Activated CD8-positive, alpha-beta memory T cell treated with anti-CD3 and anti-CD28 coated beads, Interleukin-2, amount 50 U/mL, for 24 hours (primary cell): Measurements from ENCODE around the gene SCGB3A1.

ENCODE experiments used
- DNase-seq: peaks from one replicate; pipeline ENCODE4 v3.0.0-alpha.2; 2020; ENCODE audit errors: extremely low read depth

Gene SCGB3A1

GRCh38 chr5:180625125-180625790, 34.0 kb upstream of the SCGB3A1 start:
- no peak for DNase-seq

DNA sequence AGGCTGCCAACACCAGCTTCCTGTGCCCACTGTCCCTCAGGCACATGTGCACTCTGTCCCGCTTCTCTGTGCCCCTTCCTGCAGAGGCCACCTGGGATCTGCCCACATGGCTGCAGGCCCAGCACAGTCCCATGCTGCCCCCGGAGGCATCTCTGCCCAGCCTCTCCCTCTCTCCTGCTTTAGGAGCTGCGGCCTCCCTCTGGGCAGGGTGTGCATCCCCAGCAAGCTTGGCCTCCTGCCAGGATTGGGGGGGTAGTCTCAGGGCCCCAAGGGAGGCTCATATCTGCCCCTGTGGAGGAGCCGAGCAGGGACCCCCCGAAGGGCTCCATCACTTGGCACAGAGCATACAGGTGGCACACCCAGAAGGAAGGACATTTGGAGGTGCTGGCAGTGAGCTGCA, 33.3 kb upstream of the SCGB3A1 start:
- no peak for DNase-seq

DNA sequence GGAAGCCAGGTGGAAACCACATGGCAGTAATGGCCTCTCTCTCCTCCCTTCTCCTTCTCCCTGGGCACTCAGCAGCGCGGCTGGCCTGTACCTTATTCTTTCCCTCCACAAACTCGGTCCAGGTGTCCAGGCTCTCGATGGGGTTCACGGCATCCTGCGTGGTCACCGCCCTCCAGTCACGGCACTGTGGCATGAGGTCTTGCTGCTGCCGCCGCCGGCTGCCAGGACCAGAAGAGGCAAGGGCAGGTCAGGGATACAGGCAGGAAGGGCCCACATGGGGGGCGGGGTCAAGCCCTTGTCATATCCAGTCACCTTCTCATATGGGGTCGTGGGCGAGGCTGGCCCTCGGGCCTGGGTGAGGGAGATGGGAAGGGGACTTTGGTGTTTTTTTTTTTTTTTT, 32.5 kb upstream of the SCGB3A1 start:
- DNase-seq = no peak

DNA sequence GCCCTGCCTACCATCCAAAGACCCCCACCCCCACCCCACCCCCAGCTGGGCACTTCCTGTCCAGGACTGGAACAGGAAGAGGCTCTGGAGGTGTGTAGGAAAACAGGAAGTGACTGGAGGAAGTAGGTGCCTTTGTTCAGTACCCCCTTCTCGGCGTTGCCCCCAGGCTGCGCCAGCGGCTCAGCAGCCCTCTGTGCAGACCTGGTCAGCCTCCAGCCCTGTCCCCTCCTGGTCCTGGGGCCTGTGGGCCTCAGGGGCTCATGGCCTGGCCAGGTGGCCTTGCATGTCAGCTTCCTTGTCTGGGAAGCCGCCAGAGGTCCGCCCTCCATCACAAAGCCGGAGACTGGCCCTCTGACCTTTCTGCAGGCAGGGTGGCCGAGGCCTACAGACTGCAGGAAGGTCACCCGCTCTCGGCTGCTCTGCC, 32.1 kb upstream of the SCGB3A1 start:
- DNase-seq = no peak

GRCh38 chr5:180622910-180623309, 31.6 kb upstream of the SCGB3A1 start:
- no peak for DNase-seq

DNA sequence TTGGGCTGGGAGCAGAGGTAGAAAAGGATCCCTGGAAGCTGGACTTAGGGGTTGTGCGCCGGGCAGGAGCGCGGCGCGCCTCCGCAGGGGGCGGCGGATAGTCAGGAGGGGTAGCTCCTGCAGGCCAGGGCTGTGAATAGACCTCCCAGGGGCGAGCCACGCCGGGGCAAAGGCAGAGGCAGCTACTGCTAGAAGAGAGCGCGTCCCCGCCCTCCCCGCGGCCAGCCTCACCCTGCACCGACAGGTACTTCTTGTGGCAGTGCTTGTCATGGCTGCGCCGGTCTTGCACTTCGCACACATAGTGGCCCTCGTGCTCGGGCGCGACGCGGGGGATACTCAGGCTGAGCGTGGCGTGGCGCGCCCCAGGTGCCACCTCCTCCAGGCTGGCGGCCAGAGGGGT, 30.0 kb upstream of the SCGB3A1 start:
- DNase-seq = no peak

- no peak for DNase-seq
Measured at GRCh38 chr5:180620014-180620413, 28.7 kb upstream of the SCGB3A1 start.

DNA sequence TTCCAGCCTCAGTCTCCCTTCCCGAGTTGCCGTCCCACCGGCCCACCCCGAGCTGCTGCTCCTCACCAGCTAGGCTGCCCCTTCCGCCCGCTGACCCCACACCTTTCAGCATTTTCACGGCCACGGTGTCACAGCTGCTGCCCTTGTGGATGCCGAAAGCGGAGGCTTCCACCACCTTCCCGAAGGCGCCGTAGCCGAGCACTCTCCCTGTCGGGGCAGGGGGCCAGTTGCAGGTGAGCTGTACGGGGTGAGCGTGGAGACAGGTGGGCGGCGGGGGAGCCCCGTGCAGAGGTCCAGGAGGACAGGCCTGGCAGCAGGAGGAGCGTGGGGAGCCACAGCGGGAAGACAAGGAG, 28.2 kb upstream of the SCGB3A1 start:
- no peak for DNase-seq

- no peak for DNase-seq
Measured at GRCh38 chr5:180618829-180619562, 27.7 kb upstream of the SCGB3A1 start.

DNA sequence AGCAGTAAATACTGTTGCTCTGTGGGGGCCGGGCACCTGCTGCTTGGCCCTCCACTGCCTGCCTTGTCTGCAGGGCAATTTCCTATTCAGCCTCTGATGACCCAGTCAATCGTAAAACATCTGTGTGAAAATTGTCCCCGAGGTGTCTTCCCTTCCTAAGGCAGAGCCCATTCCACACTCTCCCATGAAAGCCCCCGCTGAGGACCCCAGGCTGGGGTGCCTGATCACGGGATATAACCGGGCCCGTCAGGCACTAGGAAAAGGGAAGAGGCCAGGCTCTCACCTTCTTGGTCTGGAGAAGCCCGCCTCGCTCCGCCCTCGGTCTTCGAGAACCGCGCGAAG, 27.2 kb upstream of the SCGB3A1 start:
- no peak for DNase-seq

- no peak for DNase-seq
Measured at GRCh38 chr5:180613814-180614188, 22.5 kb upstream of the SCGB3A1 start.

- DNase-seq = no peak
Measured at GRCh38 chr5:180613188-180613813, 22.0 kb upstream of the SCGB3A1 start.

DNA sequence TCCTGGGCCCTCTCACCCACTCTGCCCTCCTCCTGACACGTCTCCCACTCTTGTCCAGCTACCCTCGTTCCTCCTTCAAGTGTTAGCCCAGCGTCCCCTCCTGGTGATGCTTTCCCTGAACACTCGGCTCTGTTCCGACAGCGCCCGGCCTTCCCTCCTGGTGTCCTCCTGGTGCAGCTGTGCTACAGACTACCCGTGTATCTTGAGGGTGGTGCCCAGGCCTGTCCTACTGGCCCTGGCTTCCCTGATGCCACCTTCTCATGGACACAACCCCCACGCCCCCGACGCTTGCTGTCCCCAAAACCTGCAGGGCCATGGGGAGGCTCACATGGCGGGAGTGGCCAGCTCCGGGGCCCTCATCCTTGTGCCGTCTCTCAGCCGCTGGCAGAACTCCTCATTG, 21.4 kb upstream of the SCGB3A1 start:
- no peak for DNase-seq

DNA sequence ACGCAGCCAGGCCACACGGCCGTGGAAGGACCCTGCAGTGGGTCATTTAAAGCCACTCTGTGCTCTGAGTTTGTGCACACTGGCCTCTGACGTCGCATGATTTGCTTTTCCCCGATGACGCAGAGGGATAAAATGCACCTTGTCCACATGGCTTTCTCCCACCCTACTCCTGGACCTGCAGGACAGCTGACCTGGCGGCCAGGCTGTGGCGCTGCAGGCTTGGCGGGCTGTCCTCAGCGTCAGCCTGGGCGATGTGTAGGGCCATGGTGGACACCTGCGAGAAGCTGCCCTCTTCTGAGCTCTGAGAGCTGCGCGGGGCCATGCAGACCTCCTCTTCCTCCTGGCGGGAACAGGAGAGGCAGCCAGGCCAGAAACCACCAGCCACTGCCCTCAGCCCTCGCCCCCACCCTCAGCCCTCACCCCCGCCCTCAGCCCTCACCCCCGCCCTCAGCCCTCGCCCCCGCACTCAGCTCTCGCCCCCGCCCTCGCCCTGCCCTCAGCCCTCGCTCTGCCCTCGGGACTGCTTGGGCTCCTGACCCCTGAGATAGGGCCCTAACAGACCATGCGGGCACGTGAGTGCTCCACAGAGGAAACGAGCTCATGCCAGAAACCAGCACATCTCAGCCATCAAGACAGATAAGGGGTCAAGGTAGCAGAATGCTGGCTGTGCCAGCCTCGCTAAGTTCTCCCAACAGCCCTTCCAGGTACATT, 20.0 kb upstream of the SCGB3A1 start:
- no peak for DNase-seq

DNA sequence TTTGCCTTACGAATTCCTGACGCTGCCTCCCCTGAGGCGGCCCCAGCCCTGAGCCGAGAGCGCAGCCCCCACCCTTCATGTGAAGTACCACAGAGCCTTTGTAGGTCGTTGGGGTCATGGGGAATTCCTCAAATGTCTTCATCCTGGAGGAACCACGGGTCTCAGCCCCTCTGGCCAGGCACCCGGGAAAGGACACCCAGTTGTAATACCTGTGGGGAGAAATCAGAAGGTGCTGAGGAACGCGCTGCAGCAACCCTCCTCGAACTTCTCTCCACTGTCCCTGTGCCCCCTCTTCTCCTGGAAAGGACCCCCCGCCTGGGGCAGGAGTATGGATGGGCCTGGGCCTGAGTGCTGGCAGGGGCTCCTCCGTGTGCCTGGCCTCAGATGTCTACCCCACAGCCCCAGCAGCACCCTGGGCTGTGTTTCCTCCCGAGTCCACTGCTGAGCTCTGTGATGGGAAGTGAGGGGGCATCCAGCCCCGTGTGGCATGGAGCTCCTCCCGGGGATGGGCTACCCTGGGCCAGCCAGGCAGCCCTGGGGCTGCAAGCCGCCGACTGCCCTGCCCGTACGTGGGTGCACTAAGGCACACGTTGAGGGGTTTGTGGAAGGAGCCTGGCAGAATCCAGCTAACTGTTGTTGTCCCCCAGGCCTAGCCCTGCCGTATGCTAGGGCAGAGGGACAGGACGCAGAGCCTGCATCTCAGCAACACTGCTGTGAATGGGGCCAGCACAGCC, 18.7 kb upstream of the SCGB3A1 start:
- no peak for DNase-seq

- DNase-seq = no peak
Measured at GRCh38 chr5:180609386-180609785, 18.1 kb upstream of the SCGB3A1 start.

GRCh38 chr5:180608572-180609310, 17.4 kb upstream of the SCGB3A1 start:
- DNase-seq = no peak

- DNase-seq = no peak
Measured at GRCh38 chr5:180607861-180608571, 16.7 kb upstream of the SCGB3A1 start.

GRCh38 chr5:180606215-180606785, 15.0 kb upstream of the SCGB3A1 start:
- DNase-seq = no peak

- peak; percentile 41 for DNase-seq
Measured at GRCh38 chr5:180605554-180606214, 14.4 kb upstream of the SCGB3A1 start.
